HepG2 (cell line): ENCODE measurements around the gene CLDN14. TPM values are rescaled to one million over a fixed set of nuclear protein-coding genes. Genes with fewer than 3 reads are reported as not detected.

Experiments used
- ATAC-seq: fragments of 200-7000 bp; cut with Tn5 transposase; 3 replicates; pipeline ENCODE4 v1.9.1; 2020; ENCODE audit warnings: mild to moderate bottlenecking, moderate library complexity
- BruUV-seq: library from RNA; stranded (reverse); fragments of 400-500 nt; replicated peaks from 2 replicates; lab custom pipeline; 2021; lab: Mats Ljungman, UMichigan
- CTCF ChIA-PET: fragments of 300-600 bp; formaldehyde crosslinking; extraction: SDS; loops from one replicate; lab custom pipeline; 2021; ENCODE audit warnings: low total read pairs, inconsistent platforms, low intra/inter-chr PET ratio; lab: Yijun Ruan, JAX
- POLR2A ChIA-PET: fragments of 350-600 bp; sonication (Branson Sonifier 250); formaldehyde crosslinking; loops from one replicate; lab custom pipeline; 2020; ENCODE audit warnings: antibody characterized with exemption, inconsistent platforms; lab: Yijun Ruan, JAX
- DNase-seq: peaks from one replicate; pipeline ENCODE4 v3.0.0-alpha.2; 2015; ENCODE audit warnings: low spot score
- FAIRE-seq: peaks from 3 replicates; lab custom pipeline; 2011; peaks lifted over from hg19 to GRCh38; lab: Jason Lieb, UNC
- H2AFZ ChIP-seq: one replicate; pipeline ENCODE4 v1.6.1; 2011; ENCODE audit warnings: low read length, inconsistent platforms
- H3K27ac ChIP-seq: fragments of 300-600 bp; 3 replicates; pipeline ENCODE4 v1.8.0; 2011; ENCODE audit warnings: mixed run types, mild to moderate bottlenecking, mixed read lengths, low read length, inconsistent platforms; ENCODE audit not compliant: insufficient read depth; ENCODE audit errors: extremely low read length
- H3K27me3 ChIP-seq, 2 experiments: fragments of 200-600 bp in 1 of 2; 2 replicates in 1 of 2; 3 replicates in 1 of 2; pipeline versions ENCODE4 v1.6.0 to v1.8.0; 2011; ENCODE audit warnings: low read length in 2 of 2, mild to moderate bottlenecking in 2 of 2, moderate library complexity in 2 of 2, inconsistent platforms in 1 of 2; ENCODE audit not compliant: insufficient read depth in 2 of 2, control insufficient read depth in 1 of 2
- H3K36me3 ChIP-seq, 2 experiments: fragments of 200-600 bp in 1 of 2; replicated peaks in 1 of 2; 2 replicates in 1 of 2; 3 replicates in 1 of 2; pipeline versions ENCODE4 v1.5.1 to v1.8.0; 2011; ENCODE audit warnings: low read length in 2 of 2, inconsistent platforms in 1 of 2; ENCODE audit not compliant: insufficient read depth in 2 of 2, control insufficient read depth in 1 of 2
- H3K4me1 ChIP-seq: 2 replicates; pipeline ENCODE4 v1.5.1; 2012; ENCODE audit warnings: low read length, inconsistent platforms; ENCODE audit not compliant: insufficient read depth
- H3K4me2 ChIP-seq: 2 replicates; pipeline ENCODE4 v1.6.0; 2011; ENCODE audit warnings: low read depth, low read length, inconsistent platforms
- H3K4me3 ChIP-seq, 3 experiments: fragments of 200-600 bp in 1 of 3; sonication (generic), shearing (Covaris generic) in 1 of 3; replicated peaks in 1 of 3; 2 replicates each; pipeline ENCODE4 v1.5.1; 2011 to 2016; ENCODE audit warnings: low read length in 3 of 3, inconsistent platforms in 2 of 3, low read depth in 2 of 3, mild to moderate bottlenecking in 2 of 3, control low read depth in 1 of 3, mixed read lengths in 1 of 3; ENCODE audit not compliant: insufficient read depth in 1 of 3
- H3K79me2 ChIP-seq: one replicate; pipeline ENCODE4 v1.6.1; 2011; ENCODE audit warnings: low read length, inconsistent platforms; ENCODE audit not compliant: insufficient read depth
- H3K9ac ChIP-seq: 2 replicates; pipeline ENCODE4 v1.6.0; 2011; ENCODE audit warnings: mild to moderate bottlenecking, low read depth, low read length, inconsistent platforms; ENCODE audit not compliant: insufficient read depth
- H3K9me3 ChIP-seq: 2 replicates; pipeline ENCODE4 v1.5.1; 2012; ENCODE audit warnings: mild to moderate bottlenecking, low read length
- H4K20me1 ChIP-seq: 2 replicates; pipeline ENCODE4 v1.6.0; 2011; ENCODE audit warnings: inconsistent platforms, mild to moderate bottlenecking, low read length, moderate library complexity; ENCODE audit not compliant: insufficient read depth
- CC2D1A ChIP-seq: sonication (generic); formaldehyde crosslinking; IDR thresholded peaks from 2 replicates; pipeline ENCODE4 v1.8.1; 2023; ENCODE audit warnings: mild to moderate bottlenecking, missing genetic modification reagents
- CREB1 ChIP-seq, 2 experiments: fragments of 450-650 bp in 1 of 2; IDR thresholded peaks; 2 replicates each; pipeline ENCODE4 v1.6.1; 2016 to 2017; ENCODE audit warnings: control low read depth in 1 of 2, mild to moderate bottlenecking in 1 of 2, missing compliant biosample characterization in 1 of 2, missing genetic modification characterization in 1 of 2
- MED1 ChIP-seq: sonication (generic); formaldehyde crosslinking; IDR thresholded peaks from 2 replicates; pipeline ENCODE4 v1.4.0; 2020; ENCODE audit warnings: missing genetic modification reagents
- MEF2D ChIP-seq: sonication (generic); formaldehyde crosslinking; IDR thresholded peaks from 2 replicates; pipeline ENCODE4 v1.5.1; 2020; ENCODE audit warnings: mild to moderate bottlenecking, missing genetic modification reagents
- NFATC3 ChIP-seq: sonication (generic); formaldehyde crosslinking; IDR thresholded peaks from 2 replicates; pipeline ENCODE4 v1.5.1; 2020; ENCODE audit warnings: mild to moderate bottlenecking, missing genetic modification reagents
- NFE2 ChIP-seq: sonication (generic); formaldehyde crosslinking; IDR thresholded peaks from 2 replicates; pipeline ENCODE4 v1.4.0; 2020; ENCODE audit warnings: missing genetic modification reagents
- SRF ChIP-seq: IDR thresholded peaks from 2 replicates; pipeline ENCODE4 v1.6.1; 2011; ENCODE audit warnings: mild to moderate bottlenecking, low read depth, low read length, moderate library complexity
- ZBTB1 ChIP-seq: sonication (generic); formaldehyde crosslinking; IDR thresholded peaks from 2 replicates; pipeline ENCODE4 v1.4.0; 2020; ENCODE audit warnings: missing genetic modification reagents, borderline replicate concordance
- ZKSCAN5 ChIP-seq: sonication (generic); formaldehyde crosslinking; IDR thresholded peaks from 2 replicates; pipeline ENCODE4 v1.5.1; 2020; ENCODE audit warnings: mild to moderate bottlenecking, missing genetic modification reagents
- ZNF337 ChIP-seq: sonication (generic); formaldehyde crosslinking; IDR thresholded peaks from 2 replicates; pipeline ENCODE4 v1.5.1; 2020; ENCODE audit warnings: missing genetic modification reagents, low read depth, mild to moderate bottlenecking, borderline replicate concordance
- ZNF34 ChIP-seq: sonication (generic); formaldehyde crosslinking; IDR thresholded peaks from 2 replicates; pipeline ENCODE4 v1.4.0; 2020; ENCODE audit warnings: mild to moderate bottlenecking, missing genetic modification reagents, borderline replicate concordance
- ZNF367 ChIP-seq: sonication (generic); formaldehyde crosslinking; IDR thresholded peaks from 2 replicates; pipeline ENCODE4 v1.4.0; 2020; ENCODE audit warnings: missing genetic modification reagents, borderline replicate concordance
- ZNF549 ChIP-seq: sonication (generic); formaldehyde crosslinking; IDR thresholded peaks from 2 replicates; pipeline ENCODE4 v1.5.0; 2020; ENCODE audit warnings: missing genetic modification reagents
- ZNF556 ChIP-seq: sonication (generic); formaldehyde crosslinking; IDR thresholded peaks from 2 replicates; pipeline ENCODE4 v1.4.0; 2020; ENCODE audit warnings: mild to moderate bottlenecking, missing genetic modification reagents, borderline replicate concordance
- ZNF841 ChIP-seq: sonication (generic); formaldehyde crosslinking; IDR thresholded peaks from 2 replicates; pipeline ENCODE4 v1.8.1; 2023; ENCODE audit warnings: missing genetic modification reagents, borderline replicate concordance
- WGBS: methylation state at CpG from one replicate; pipeline ENCODE4 v1.1.6; 2017; ENCODE audit warnings: low lambda C conversion rate; 5-methylcytosine and 5-hydroxymethylcytosine counted together
- in situ Hi-C: cut with HindIII; loops from 2 replicates; pipeline ENCODE4 v1.10.0; 2017; ENCODE audit warnings: low pct_unique_long_range_greater_than_20kb; ENCODE audit not compliant: extremely low pct_ligation_motif_present
- intact Hi-C: fragments of 100-400 bp; cut with micrococcal nuclease; formaldehyde crosslinking; loops from one replicate; pipeline ENCODE4 v1.10.0; 2022; ENCODE audit not compliant: unreplicated experiment
- polyA plus RNA-seq, 8 experiments: library from polyadenylated mRNA; depleted of rRNA in 3 of 8; stranded (reverse) in 7 of 8; unstranded in 1 of 8; fragments of >200 nt; fragmentation: Illumina TruSeq in 4 of 8; extraction: Trizol in 4 of 8; gene quantifications; 2 replicates each; pipeline versions ENCODE4 v1.2.1 to v1.2.3, GENCODE V29; 2011 to 2016; ENCODE audit warnings: low read depth in 4 of 8, missing spikeins in 1 of 8, mixed read lengths in 1 of 8; ENCODE audit not compliant: insufficient read depth in 1 of 8
- total RNA-seq, 5 experiments: library from RNA; depleted of rRNA; stranded (reverse); fragments of >200 nt; fragmentation: Illumina TruSeq; extraction: Trizol; gene quantifications; 2 replicates each; pipeline ENCODE4 v1.2.3, GENCODE V29; 2016; ENCODE audit warnings: low read depth in 1 of 5
- TF ChIP-seq, protein P1 (sequence below): IDR thresholded peaks from 2 replicates; pipeline ENCODE4 v1.6.1; 2016; ENCODE audit warnings: mild to moderate bottlenecking
- TF ChIP-seq, protein P2 (sequence below): conservative IDR thresholded peaks from 2 replicates; pipeline ENCODE4 v1.6.1; 2018; ENCODE audit warnings: missing genetic modification reagents
- TF ChIP-seq, protein P3 (sequence below): sonication (generic); formaldehyde crosslinking; IDR thresholded peaks from 2 replicates; pipeline ENCODE4 v1.4.0; 2020; ENCODE audit warnings: missing genetic modification reagents

Gene CLDN14
- total and polyA plus RNA-seq, 2 of the 13 experiments (the other 11 are each of a cell fraction or from before 2014, with no cell fraction given): 1.1 to 1.4 TPM

DNA sequence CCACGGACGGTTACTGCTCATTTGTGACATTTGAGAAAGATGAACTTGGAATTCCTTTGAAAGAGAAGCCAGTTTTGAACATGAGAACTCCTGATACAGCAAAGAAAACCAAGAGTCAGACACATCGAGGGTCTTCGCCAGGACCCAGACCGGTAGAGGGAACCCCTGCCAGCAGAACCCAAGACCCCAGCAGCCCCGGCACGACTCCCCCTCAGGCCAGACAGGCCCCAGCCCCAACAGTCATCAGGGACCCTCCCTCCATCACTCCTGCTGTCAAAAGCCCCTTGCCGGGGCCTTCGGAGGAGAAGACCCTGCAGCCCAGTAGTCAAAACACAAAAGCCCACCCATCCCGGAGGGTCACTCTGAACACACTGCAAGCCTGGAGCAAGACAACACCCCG, 67.0 kb downstream of the CLDN14 start:
- Histone ChIP-seq H3K79me2 (no peaks in the 10 kb centered on the region), H3K9me3 (no peaks in the 10 kb centered on the region), H3K27me3 (no peaks in the 10 kb centered on the region), H3K9ac (no peak overlapping the region), H3K4me3 (no peak overlapping the region), H3K4me2 (no peak overlapping the region), H3K4me1 (no peaks in the 10 kb centered on the region), H3K27ac (no peak overlapping the region), H2AFZ (no peak overlapping the region), H4K20me1 (no peaks in the 10 kb centered on the region), H3K36me3 (peaks cover 7 to 44% of the 10 kb centered on the region in 2 experiments; a peak in 4 of 5 replicates)
- ATAC-seq (no peak), DNase-seq (no peak), FAIRE-seq (no peak)
- TF ChIP-seq MED1: no peak
- TF ChIP-seq ZKSCAN5: no peak
- TF ChIP-seq CREB1 (IDR thresholded peaks at IDR 0.05): no peak
- TF ChIP-seq CREB1 (CRISPR knock-in tag; IDR thresholded peaks at IDR 0.05): no peak
- TF ChIP-seq, protein P1, sequence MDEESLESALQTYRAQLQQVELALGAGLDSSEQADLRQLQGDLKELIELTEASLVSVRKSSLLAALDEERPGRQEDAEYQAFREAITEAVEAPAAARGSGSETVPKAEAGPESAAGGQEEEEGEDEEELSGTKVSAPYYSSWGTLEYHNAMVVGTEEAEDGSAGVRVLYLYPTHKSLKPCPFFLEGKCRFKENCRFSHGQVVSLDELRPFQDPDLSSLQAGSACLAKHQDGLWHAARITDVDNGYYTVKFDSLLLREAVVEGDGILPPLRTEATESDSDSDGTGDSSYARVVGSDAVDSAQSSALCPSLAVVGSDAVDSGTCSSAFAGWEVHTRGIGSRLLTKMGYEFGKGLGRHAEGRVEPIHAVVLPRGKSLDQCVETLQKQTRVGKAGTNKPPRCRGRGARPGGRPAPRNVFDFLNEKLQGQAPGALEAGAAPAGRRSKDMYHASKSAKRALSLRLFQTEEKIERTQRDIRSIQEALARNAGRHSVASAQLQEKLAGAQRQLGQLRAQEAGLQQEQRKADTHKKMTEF: no peak
- no peak for TF ChIP-seq MEF2D (CRISPR knock-in tag)
- no peak for TF ChIP-seq ZNF549 (CRISPR knock-in tag)
- no peak for TF ChIP-seq ZNF841 (CRISPR knock-in tag)
- TF ChIP-seq NFATC3 (CRISPR knock-in tag): no peak
- TF ChIP-seq ZBTB1 (CRISPR knock-in tag): no peak
- no peak for TF ChIP-seq NFE2 (CRISPR knock-in tag)
- TF ChIP-seq ZNF367 (CRISPR knock-in tag): no peak
- TF ChIP-seq, protein P2, sequence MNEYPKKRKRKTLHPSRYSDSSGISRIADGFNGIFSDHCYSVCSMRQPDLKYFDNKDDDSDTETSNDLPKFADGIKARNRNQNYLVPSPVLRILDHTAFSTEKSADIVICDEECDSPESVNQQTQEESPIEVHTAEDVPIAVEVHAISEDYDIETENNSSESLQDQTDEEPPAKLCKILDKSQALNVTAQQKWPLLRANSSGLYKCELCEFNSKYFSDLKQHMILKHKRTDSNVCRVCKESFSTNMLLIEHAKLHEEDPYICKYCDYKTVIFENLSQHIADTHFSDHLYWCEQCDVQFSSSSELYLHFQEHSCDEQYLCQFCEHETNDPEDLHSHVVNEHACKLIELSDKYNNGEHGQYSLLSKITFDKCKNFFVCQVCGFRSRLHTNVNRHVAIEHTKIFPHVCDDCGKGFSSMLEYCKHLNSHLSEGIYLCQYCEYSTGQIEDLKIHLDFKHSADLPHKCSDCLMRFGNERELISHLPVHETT (CRISPR knock-in tag): no peak
- no peak for TF ChIP-seq ZNF34
- TF ChIP-seq SRF: no peak
- TF ChIP-seq ZNF556 (CRISPR knock-in tag): no peak
- TF ChIP-seq ZNF337 (CRISPR knock-in tag): no peak
- TF ChIP-seq, protein P3, sequence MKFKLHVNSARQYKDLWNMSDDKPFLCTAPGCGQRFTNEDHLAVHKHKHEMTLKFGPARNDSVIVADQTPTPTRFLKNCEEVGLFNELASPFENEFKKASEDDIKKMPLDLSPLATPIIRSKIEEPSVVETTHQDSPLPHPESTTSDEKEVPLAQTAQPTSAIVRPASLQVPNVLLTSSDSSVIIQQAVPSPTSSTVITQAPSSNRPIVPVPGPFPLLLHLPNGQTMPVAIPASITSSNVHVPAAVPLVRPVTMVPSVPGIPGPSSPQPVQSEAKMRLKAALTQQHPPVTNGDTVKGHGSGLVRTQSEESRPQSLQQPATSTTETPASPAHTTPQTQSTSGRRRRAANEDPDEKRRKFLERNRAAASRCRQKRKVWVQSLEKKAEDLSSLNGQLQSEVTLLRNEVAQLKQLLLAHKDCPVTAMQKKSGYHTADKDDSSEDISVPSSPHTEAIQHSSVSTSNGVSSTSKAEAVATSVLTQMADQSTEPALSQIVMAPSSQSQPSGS: no peak
- TF ChIP-seq CC2D1A: no peak
- BruUV-seq: no TSS peak
- intact Hi-C loops (no loop called here), in situ Hi-C loops (no loop called here)
- ChIA-PET POLR2A (no interaction called here), CTCF (no interaction called here)
- 95% methylated on average over 9 of the region's 11 CpGs for WGBS
